Body of pancreas (tissue), 4 donors: Measurements from ENCODE around the gene F8. TPM values are rescaled to one million over a fixed set of nuclear protein-coding genes. Genes with fewer than 3 reads are reported as not detected.
"Not testable (repeated sequence)": the region's sequence is repeated elsewhere in the genome, so short reads cannot be mapped to it uniquely, and the experiment has no call there.

ENCODE experiments used
- ATAC-seq: fragments of 150-250 bp; one replicate; pipeline ENCODE4 v1.9.1; 2016
- DNase-seq, 4 donors: peaks; one replicate each; pipeline ENCODE4 v3.0.0-alpha.2; 2019
- H3K27ac ChIP-seq, 4 donors: fragments of 200-600 bp; sonication (generic); 1 replicate in 3 of 4; 2 replicates in 1 of 4; pipeline versions ENCODE4 v1.5.1 to v1.6.1; 2016 to 2019; ENCODE audit warnings: mild to moderate bottlenecking in 1 of 4, mixed read lengths in 1 of 4, moderate library complexity in 1 of 4
- H3K27me3 ChIP-seq, 2 donors: fragments of 200-600 bp; sonication (generic); one replicate each; pipeline ENCODE4 v1.6.0; 2016; ENCODE audit warnings: mild to moderate bottlenecking in 1 of 2
- H3K36me3 ChIP-seq, 2 donors: fragments of 200-600 bp; sonication (generic); replicated peaks in 1 of 2; 2 replicates each; pipeline ENCODE4 v1.5.1; 2016; ENCODE audit warnings: low read depth in 2 of 2; ENCODE audit not compliant: insufficient read depth in 1 of 2
- H3K4me1 ChIP-seq: fragments of 200-600 bp; sonication (generic); one replicate; pipeline ENCODE4 v1.6.0; 2016
- H3K4me3 ChIP-seq, 2 donors: fragments of 200-600 bp; sonication (generic); 1 replicate in 1 of 2; 2 replicates in 1 of 2; pipeline ENCODE4 v1.5.1; 2016 to 2019
- H3K9me3 ChIP-seq, 3 donors: fragments of 200-600 bp; sonication (generic); 1 replicate in 2 of 3; 2 replicates in 1 of 3; pipeline ENCODE4 v1.5.1; 2016
- CTCF ChIP-seq, 7 experiments: fragments of 450-650 bp in 4 of 7; fragments of 200-600 bp in 3 of 7; sonication (generic) in 3 of 7; IDR thresholded peaks; one replicate each; pipeline ENCODE4 v1.5.1; 2016 to 2019; ENCODE audit warnings: antibody characterized with exemption in 7 of 7
- POLR2A ChIP-seq, 3 donors: fragments of 450-650 bp; IDR thresholded peaks; one replicate each; pipeline ENCODE4 v1.6.1; 2016; ENCODE audit warnings: antibody characterized with exemption in 3 of 3, mild to moderate bottlenecking in 2 of 3
- WGBS, 2 donors: methylation state at CpG; one replicate each; pipeline ENCODE4 v1.1.5; 2017; 5-methylcytosine and 5-hydroxymethylcytosine counted together
- intact Hi-C: fragments of 100-400 bp; cut with DNase I; formaldehyde crosslinking; loops from one replicate; pipeline ENCODE4 v1.15.1; 2023
- total RNA-seq, 2 donors: library from RNA; depleted of rRNA; stranded (reverse); fragments of >200 nt; gene quantifications; one replicate each; pipeline ENCODE4 v1.1.0, GENCODE V29; 2016

Gene F8
- total RNA-seq, 2 donors from 2014 or later, result 5.7 to 9.2 TPM

DNA sequence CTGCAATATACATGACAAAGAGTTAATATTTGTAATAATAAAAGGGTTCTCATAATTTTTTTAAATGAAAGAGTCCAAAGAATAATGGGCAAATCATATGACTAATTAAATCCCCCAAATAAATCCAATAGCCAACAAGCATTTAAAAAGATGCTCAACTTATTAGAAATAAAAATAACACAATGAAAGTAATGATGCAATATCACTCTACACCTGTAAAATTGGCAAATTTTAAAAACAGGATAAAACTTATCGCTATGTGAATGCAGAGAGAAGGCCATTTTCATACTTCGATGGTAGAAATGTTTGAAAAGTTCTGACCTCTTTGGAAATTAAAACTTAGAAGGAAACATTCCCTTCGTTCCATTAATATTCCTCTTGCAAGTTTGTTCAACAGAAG lies 1.9 kb downstream of the F8 start:
- DNase-seq (no peak), ATAC-seq (no peak)
- Histone ChIP-seq H3K27ac (peak overlapping the region in 1 of 4 donors; percentile 30), H3K27me3 (no peaks in the 10 kb centered on the region), H3K4me3 (no peak overlapping the region), H3K36me3 (no peaks in the 10 kb centered on the region), H3K4me1 (peaks cover 16% of the 10 kb centered on the region), H3K9me3 (no peaks in the 10 kb centered on the region)
- intact Hi-C loops, result no loop called here
- TF ChIP-seq CTCF (IDR thresholded peaks at IDR 0.05) (no peak), POLR2A (IDR thresholded peaks at IDR 0.05) (no peak)
- 68 to 89% methylated on average over 3 of the region's 3 CpGs for WGBS, 2 donors

DNA sequence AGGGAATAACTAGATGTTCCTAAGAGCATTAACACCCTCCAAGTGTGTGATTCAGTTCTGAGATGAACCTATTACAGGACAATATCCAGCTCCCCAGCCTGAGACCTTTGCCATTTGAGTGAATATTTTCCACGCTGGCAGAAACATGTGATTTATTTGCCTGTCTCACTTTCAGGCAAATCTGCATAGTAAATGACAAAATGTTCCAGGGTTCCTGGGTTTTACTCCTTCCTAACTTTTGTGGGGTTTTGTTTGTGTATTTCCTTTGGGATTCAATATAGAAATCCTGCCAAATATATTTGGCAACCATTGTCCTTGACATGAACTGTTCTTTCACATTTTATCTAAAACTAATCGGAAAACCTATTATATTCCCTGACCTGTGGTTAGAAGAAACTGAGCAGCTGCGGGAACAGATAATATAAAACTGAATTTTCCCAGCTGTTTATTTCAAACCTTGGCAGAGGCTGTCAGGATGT lies 12.5 kb downstream of the F8 start:
- no peak for TF ChIP-seq POLR2A (IDR thresholded peaks at IDR 0.05)
- no peak for TF ChIP-seq CTCF (IDR thresholded peaks at IDR 0.05)
- Histone ChIP-seq H3K36me3 (no peaks in the 10 kb centered on the region), H3K4me3 (no peak overlapping the region), H3K27ac (peak overlapping the region in 3 of 4 donors; percentile 53 to 73 (median 54)), H3K27me3 (no peaks in the 10 kb centered on the region), H3K9me3 (no peaks in the 10 kb centered on the region), H3K4me1 (peaks cover 43% of the 10 kb centered on the region)
- WGBS, 2 donors, result 6 to 10% methylated on average over 3 of the region's 3 CpGs
- intact Hi-C loops, result no loop called here
- peak; percentile 54 for ATAC-seq
- peak in 1 of 4 donors; percentile 19 for DNase-seq

DNA sequence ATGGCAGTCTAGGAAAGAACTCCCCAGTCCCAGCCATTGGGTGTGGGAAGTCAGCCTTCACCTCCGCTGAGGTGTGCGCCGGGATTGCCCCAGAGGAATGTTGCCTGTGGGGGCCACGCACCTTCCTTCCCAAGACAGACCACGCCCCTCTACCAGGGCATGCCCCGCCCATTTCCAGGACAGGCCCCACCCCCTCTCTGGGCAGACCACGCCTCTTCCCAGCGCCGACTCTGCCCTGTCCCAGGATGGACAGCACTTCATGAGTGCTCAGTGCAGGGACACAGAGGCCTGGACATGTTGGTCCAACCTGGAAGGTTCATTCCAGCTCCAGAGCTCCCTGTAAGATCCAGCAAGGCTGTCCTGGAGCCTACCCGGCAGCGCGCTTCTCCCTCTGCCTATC lies 13.9 kb downstream of the F8 start:
- DNase-seq, ATAC-seq, H3K27ac ChIP-seq, H3K9me3 ChIP-seq, intact Hi-C loops, H3K36me3 ChIP-seq, H3K4me3 ChIP-seq, H3K27me3 ChIP-seq: not testable (repeated sequence)
- no CpG with 5 or more reads among the region's 12 CpGs for WGBS, 2 donors
- peaks cover 49% of the 10 kb centered on the region for H3K4me1 ChIP-seq

DNA sequence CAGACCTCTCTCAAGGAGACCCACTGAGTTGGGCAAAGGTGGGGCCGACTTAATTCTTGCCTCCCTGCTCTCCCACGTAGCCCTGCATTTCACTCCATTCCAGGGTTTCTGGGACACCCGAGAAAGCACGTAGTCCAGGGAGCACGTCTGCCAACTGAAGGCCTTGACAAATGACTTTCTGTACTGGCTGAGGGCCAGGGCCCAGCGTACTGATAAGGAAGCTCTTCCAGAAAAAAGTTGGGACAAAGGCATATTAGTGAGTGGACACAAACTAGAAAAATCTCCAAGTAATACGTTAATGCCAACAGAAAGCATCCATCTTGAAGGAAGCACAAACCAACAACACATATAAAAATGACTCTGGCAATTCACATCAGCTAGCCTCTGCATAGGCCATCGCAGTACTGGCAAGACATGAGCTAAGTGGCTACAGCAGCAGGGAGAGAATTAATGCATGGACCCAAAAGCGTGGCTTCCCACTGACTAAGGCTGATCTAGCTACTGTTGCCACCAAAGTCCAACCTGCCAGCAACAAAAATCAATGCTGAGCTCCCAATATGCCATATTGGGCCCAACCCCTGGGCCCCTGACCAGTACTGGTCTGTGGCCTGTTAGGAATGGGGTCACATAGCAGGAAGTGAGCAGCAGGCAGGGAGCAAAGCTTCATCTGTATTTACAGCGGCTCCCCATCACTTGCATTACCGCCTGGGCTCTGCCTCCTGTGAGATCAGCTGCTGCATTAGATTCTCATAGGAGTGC lies 15.4 kb downstream of the F8 start:
- WGBS, 2 donors, result 25 to 29% methylated on average over 3 to 6 of the region's 11 CpGs
- H3K4me3 ChIP-seq, H3K27me3 ChIP-seq, H3K9me3 ChIP-seq, H3K36me3 ChIP-seq, intact Hi-C loops: not testable (repeated sequence)
- Histone ChIP-seq H3K4me1 (peaks cover 49% of the 10 kb centered on the region), H3K27ac (peak overlapping the region in 3 of 4 donors; percentile 47 to 79 (median 78))
- peak in 1 of 4 donors; percentile 24 for DNase-seq
- peak; percentile 79 for ATAC-seq

- H3K4me3 ChIP-seq, ATAC-seq, H3K27me3 ChIP-seq, H3K27ac ChIP-seq, H3K9me3 ChIP-seq, intact Hi-C loops, DNase-seq, H3K36me3 ChIP-seq: not testable (repeated sequence)
- WGBS, 2 donors, result no CpG with 5 or more reads among the region's 10 CpGs
- H3K4me1 ChIP-seq, result peaks cover 49% of the 10 kb centered on the region
Observed at GRCh38 chrX:155006379-155006778, 16.1 kb downstream of the F8 start.

GRCh38 chrX:155005190-155005589 lies 17.3 kb downstream of the F8 start:
- H3K27me3 ChIP-seq, result no peaks in the 10 kb centered on the region
- TF ChIP-seq CTCF (IDR thresholded peaks at IDR 0.05) (no peak), POLR2A (IDR thresholded peaks at IDR 0.05) (no peak)
- no peak for ATAC-seq

More at GRCh38 chrX:155005190-155005589, 17.3 kb downstream of the F8 start:
- intact Hi-C loops, result no loop called here
- Histone ChIP-seq H3K9me3 (no peaks in the 10 kb centered on the region), H3K4me1 (peaks cover 42% of the 10 kb centered on the region), H3K27ac (peak overlapping the region in 1 of 4 donors; percentile 30), H3K36me3 (no peaks in the 10 kb centered on the region), H3K4me3 (no peak overlapping the region)
- DNase-seq, result no peak
- WGBS, 2 donors, result 95 to 100% methylated on average over 2 of the region's 2 CpGs
